Stimulated activated naive CD8-positive, alpha-beta T cell treated with anti-CD3 and anti-CD28 coated beads, Interleukin-15, Interleukin-2, amounts not matched to agents 100 ng/mL and 50 ng/mL, for 24 hours (primary cell): Measurements from ENCODE around the gene LCE3A.
"Not testable (repeated sequence)": the region's sequence is repeated elsewhere in the genome, so short reads cannot be mapped to it uniquely, and the experiment has no call there.

ENCODE experiments used
- H3K27ac Mint-ChIP-seq: one replicate; pipeline ENCODE4 v1.8.0; 2021; ENCODE audit warnings: mild to moderate bottlenecking, mixed read lengths
- H3K27me3 Mint-ChIP-seq: one replicate; pipeline ENCODE4 v1.8.0; 2021; ENCODE audit warnings: mixed read lengths
- H3K36me3 Mint-ChIP-seq: one replicate; pipeline ENCODE4 v1.8.0; 2021; ENCODE audit warnings: low read depth, mixed read lengths
- H3K4me1 Mint-ChIP-seq: one replicate; pipeline ENCODE4 v1.8.0; 2021; ENCODE audit warnings: low read depth, mixed read lengths
- H3K4me3 Mint-ChIP-seq: one replicate; pipeline ENCODE4 v1.8.0; 2021; ENCODE audit warnings: mild to moderate bottlenecking, mixed read lengths
- H3K9me3 Mint-ChIP-seq: one replicate; pipeline ENCODE4 v1.8.0; 2021; ENCODE audit warnings: mixed read lengths

LCE3A gene, protein sequence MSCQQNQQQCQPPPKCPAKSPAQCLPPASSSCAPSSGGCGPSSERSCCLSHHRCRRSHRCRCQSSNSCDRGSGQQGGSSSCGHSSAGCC

GRCh38 chr1:152622803-152623202 lies at the start of gene LCE3A:
Gene LCE3A, minus strand, starts transcription at chr1:152623103. Its CDS starts 0 bp downstream, at chr1:152623103.
- no peak within 1 kb of the TSS for H3K27ac Mint-ChIP-seq
- H3K27me3 Mint-ChIP-seq = peaks cover 11% of the 10 kb centered on the region

DNA sequence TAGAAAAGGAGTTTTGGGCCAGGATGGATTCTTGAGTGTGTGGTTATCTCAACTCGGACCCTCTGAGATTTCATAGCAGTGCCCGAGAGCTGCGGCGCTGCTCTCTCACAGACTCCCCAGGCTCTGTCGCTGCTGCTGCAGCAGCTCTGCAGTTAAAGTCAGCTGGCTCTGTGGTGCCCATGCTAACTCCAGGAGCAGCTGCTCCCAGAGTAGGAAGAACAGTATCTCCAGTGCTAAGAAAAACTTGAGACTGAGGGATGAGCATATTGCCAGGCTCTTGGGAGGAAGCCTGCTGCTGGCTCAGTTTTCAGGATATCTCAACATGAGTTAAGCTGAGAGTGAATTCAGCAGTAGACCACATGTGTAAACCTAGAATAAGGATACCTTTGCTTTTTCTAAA lies 44.7 kb upstream of the LCE3A start:
- Mint-ChIP-seq H3K4me3 (no peak overlapping the region), H3K4me1 (no peaks in the 10 kb centered on the region), H3K27ac (no peak overlapping the region), H3K36me3 (no peaks in the 10 kb centered on the region), H3K9me3 (no peaks in the 10 kb centered on the region), H3K27me3 (peaks cover 21% of the 10 kb centered on the region)

More at GRCh38 chr1:152622803-152623202, at the start of gene LCE3A:
- Mint-ChIP-seq H3K9me3 (peaks cover 7% of the 10 kb centered on the region), H3K4me1 (no peaks in the 10 kb centered on the region), H3K4me3 (no peak within 1 kb of the TSS), H3K36me3 (no peaks in the 10 kb centered on the region)

GRCh38 chr1:152666171-152666570 lies 43.3 kb upstream of the LCE3A start:
- not testable (repeated sequence) for H3K4me1 Mint-ChIP-seq, H3K9me3 Mint-ChIP-seq, H3K4me3 Mint-ChIP-seq, H3K36me3 Mint-ChIP-seq, H3K27ac Mint-ChIP-seq
- H3K27me3 Mint-ChIP-seq = peaks cover 19% of the 10 kb centered on the region

- no peaks in the 10 kb centered on the region for H3K4me1 Mint-ChIP-seq
- peaks cover 15% of the 10 kb centered on the region for H3K27me3 Mint-ChIP-seq
These were observed 40.2 kb upstream of the LCE3A start, which contains the start of gene LCE2D for GRCh38 chr1:152663098-152663497. Gene LCE2D, plus strand, starts transcription at chr1:152663380. Its CDS starts 726 bp downstream, at chr1:152664106.

GRCh38 chr1:152658649-152659048 lies 35.7 kb upstream of the LCE3A start:
- Mint-ChIP-seq H3K4me3 (no peak overlapping the region), H3K27me3 (peaks cover 3% of the 10 kb centered on the region), H3K27ac (no peak overlapping the region), H3K9me3 (no peaks in the 10 kb centered on the region), H3K36me3 (no peaks in the 10 kb centered on the region), H3K4me1 (no peaks in the 10 kb centered on the region)

More at GRCh38 chr1:152663098-152663497, 40.2 kb upstream of the LCE3A start, which contains the start of gene LCE2D:
- no peak within 1 kb of the TSS for H3K27ac Mint-ChIP-seq
- no peaks in the 10 kb centered on the region for H3K9me3 Mint-ChIP-seq
- H3K4me3 Mint-ChIP-seq = no peak within 1 kb of the TSS
- H3K36me3 Mint-ChIP-seq = no peaks in the 10 kb centered on the region

DNA sequence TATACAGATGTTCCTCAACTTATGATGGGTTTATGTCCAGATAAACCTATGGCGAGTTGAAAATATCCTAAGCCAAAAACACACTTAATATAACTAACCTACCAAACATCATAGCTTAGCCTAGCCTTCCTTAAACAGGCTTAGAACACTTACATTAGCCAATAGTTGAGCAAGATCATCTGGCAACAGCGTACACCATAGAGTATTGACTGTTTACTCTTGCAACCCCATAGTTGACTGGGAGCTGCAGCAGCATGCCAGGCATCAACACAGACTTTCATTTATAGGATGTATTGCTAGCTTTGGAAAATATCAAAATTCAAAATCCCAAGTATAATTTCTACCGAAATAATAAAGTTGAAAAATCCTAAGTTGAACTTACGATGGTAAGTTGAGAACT lies 34.8 kb upstream of the LCE3A start:
- H3K27me3 Mint-ChIP-seq = peaks cover 3% of the 10 kb centered on the region

DNA sequence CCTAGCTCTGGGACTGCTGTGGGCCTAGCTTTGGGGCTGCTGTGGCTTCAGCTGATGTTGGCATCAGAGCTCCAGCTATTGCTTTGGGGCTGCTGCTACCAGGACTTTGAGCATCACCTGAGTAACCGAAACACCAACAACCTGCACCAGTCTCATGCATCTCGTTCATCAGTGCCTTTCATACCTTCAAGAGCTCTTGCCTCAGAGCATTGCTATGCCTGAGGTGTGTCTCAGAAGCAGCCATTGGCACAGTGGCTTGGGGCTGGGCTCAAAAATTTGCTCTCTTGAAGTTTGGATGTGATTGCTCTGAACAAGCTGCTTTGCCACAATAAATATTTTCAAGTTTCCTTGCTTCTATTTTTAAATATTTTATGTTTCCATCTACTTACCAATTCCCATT lies 33.6 kb upstream of the LCE3A start:
- Mint-ChIP-seq H3K4me1 (no peaks in the 10 kb centered on the region), H3K27me3 (peaks cover 3% of the 10 kb centered on the region), H3K27ac (no peak overlapping the region), H3K4me3 (no peak overlapping the region), H3K9me3 (no peaks in the 10 kb centered on the region), H3K36me3 (no peaks in the 10 kb centered on the region)

More for the DNA sequence above, 34.8 kb upstream of the LCE3A start:
- Mint-ChIP-seq H3K36me3 (no peaks in the 10 kb centered on the region), H3K4me3 (no peak overlapping the region), H3K9me3 (no peaks in the 10 kb centered on the region), H3K27ac (no peak overlapping the region), H3K4me1 (no peaks in the 10 kb centered on the region)

DNA sequence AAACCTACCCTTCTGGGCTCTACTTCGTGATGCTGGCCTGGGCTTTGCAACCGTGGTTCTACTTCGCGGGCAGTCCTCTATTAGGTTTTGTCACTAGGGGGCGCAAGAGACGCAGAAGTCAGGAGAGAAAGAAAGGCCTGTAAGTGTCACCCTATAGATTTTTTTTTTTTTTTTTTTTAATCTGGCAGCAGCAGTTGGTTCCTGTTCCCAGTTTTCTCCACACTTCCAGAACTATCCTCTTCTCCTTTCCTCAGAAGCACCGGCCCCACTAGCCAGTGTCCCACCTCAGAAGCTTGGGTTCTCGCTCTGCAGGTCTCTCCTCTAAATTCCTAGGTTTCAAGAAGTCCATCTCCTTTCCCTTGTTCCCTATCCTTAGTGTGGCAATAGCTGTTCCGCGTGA lies 31.2 kb upstream of the LCE3A start:
- H3K27me3 Mint-ChIP-seq = peaks cover 3% of the 10 kb centered on the region
- no peaks in the 10 kb centered on the region for H3K4me1 Mint-ChIP-seq
- H3K27ac Mint-ChIP-seq = no peak overlapping the region
- no peaks in the 10 kb centered on the region for H3K36me3 Mint-ChIP-seq
- H3K4me3 Mint-ChIP-seq = no peak overlapping the region
- no peaks in the 10 kb centered on the region for H3K9me3 Mint-ChIP-seq

- H3K9me3 Mint-ChIP-seq = no peaks in the 10 kb centered on the region
- H3K27ac Mint-ChIP-seq = no peak overlapping the region
- H3K27me3 Mint-ChIP-seq = peaks cover 16% of the 10 kb centered on the region
- no peaks in the 10 kb centered on the region for H3K36me3 Mint-ChIP-seq
- no peaks in the 10 kb centered on the region for H3K4me1 Mint-ChIP-seq
- H3K4me3 Mint-ChIP-seq = no peak overlapping the region
These were observed 23.8 kb upstream of the LCE3A start for GRCh38 chr1:152646656-152647055.

DNA sequence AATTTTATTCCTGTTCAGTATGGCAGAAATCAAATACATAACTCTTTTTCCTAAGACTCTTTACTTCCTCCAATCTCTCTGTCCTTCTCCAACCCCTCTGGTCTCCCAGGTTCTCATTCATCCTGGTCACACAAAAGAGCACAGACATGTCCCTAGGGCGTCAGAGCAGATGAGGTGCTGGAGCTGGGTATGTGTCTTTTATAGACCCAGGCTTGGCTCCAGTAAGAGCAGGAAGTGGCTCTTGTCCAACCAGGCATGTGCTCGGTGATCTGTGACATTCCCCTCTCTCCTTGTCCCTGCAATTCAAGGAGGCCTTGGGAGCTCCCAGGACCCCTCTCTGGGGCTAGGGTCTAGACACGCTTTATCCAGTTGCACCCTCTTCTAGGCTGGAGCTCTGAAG lies 22.2 kb upstream of the LCE3A start:
- H3K36me3 Mint-ChIP-seq = no peaks in the 10 kb centered on the region
- H3K27me3 Mint-ChIP-seq = peaks cover 16% of the 10 kb centered on the region
- no peaks in the 10 kb centered on the region for H3K4me1 Mint-ChIP-seq
- no peaks in the 10 kb centered on the region for H3K9me3 Mint-ChIP-seq
- no peak overlapping the region for H3K27ac Mint-ChIP-seq
- no peak overlapping the region for H3K4me3 Mint-ChIP-seq

- Mint-ChIP-seq H3K27ac (no peak overlapping the region), H3K27me3 (peaks cover 16% of the 10 kb centered on the region), H3K9me3 (peaks cover 6% of the 10 kb centered on the region), H3K4me3 (no peak overlapping the region), H3K36me3 (no peaks in the 10 kb centered on the region), H3K4me1 (no peaks in the 10 kb centered on the region)
These were observed 21.0 kb upstream of the LCE3A start for GRCh38 chr1:152643945-152644344.

DNA sequence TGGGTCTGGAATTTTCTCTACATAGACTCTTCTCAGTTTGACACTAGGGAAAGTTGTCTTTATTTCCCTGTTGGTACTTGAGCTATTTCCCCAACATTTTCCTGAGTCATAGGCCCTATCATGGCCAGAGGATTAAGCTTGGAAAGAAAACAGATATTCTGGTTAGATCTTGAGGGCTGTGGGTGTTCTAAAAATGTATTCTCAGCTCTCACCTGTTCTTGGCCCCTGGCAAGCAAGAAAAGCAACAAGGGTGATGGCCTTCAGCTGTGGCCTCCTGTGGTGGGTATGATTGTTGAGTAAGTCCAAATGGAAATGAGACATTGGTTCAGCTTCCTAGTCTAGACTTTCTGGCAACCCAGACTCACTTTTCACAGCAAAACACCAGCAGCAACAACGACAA lies 17.4 kb upstream of the LCE3A start:
- Mint-ChIP-seq H3K27me3 (peaks cover 8% of the 10 kb centered on the region), H3K36me3 (no peaks in the 10 kb centered on the region), H3K4me1 (no peaks in the 10 kb centered on the region), H3K9me3 (peaks cover 6% of the 10 kb centered on the region), H3K4me3 (no peak overlapping the region), H3K27ac (no peak overlapping the region)

DNA sequence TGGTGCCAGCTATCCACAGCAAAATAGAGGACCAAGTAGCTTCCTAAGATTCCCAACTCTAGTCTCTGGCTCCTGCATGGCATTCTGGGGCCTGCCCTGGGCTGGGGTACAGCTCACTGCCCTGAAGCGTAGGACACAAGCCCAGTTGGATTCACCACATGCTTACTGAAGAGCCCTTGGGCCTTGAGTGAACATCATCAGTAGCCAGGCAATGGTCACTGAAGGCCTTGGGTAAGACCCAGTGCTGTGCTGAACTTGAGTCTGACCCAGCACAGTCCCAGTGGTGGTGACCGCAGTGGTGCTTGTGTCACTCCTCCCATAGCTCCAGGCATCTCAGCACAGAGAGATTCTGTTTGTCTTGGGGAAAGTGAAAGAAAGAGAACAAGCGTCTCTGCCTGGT lies 7.7 kb upstream of the LCE3A start:
- peaks cover 4% of the 10 kb centered on the region for H3K9me3 Mint-ChIP-seq
- no peaks in the 10 kb centered on the region for H3K36me3 Mint-ChIP-seq
- no peaks in the 10 kb centered on the region for H3K4me1 Mint-ChIP-seq
- H3K27ac Mint-ChIP-seq = no peak overlapping the region
- H3K4me3 Mint-ChIP-seq = no peak overlapping the region
- H3K27me3 Mint-ChIP-seq = peaks cover 35% of the 10 kb centered on the region

GRCh38 chr1:152626744-152627143 lies 3.8 kb upstream of the LCE3A start:
- no peaks in the 10 kb centered on the region for H3K36me3 Mint-ChIP-seq
- H3K27me3 Mint-ChIP-seq = peaks cover 29% of the 10 kb centered on the region
- no peaks in the 10 kb centered on the region for H3K9me3 Mint-ChIP-seq
- no peaks in the 10 kb centered on the region for H3K4me1 Mint-ChIP-seq
- no peak overlapping the region for H3K27ac Mint-ChIP-seq
- no peak overlapping the region for H3K4me3 Mint-ChIP-seq

DNA sequence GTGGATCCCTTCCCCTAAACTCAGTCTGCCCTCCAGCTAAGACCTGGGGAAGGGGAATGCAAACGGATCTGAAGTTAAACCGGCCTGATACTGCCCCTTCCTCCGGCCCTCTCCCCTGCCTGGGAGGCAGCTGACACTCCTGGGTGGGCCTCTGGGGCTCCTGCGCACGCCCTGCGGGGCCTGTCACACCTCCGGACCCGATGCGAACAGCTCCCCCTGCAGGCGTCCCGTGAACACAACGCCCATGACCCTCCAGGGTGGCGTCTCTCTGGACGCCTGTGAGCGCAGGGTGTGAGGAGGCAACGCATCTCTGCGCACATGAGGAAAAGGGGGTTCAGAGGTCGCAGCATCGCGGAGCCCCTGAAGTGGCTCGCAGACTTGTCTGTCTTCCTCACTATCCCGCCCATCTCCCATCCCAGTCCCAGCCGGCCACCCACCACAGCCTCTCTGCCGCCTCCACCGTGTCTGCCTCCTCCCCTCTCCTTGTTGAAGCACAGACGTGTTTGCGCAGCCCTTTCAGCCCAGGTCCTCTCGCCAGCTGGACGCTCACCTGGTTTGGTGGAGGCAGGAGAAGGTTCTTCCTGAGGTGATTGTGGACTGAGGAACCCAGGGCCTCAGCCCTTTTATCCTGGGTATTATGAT lies 421 bp upstream of the LCE3A start:
- H3K36me3 Mint-ChIP-seq = no peaks in the 10 kb centered on the region
- no peak overlapping the region for H3K4me3 Mint-ChIP-seq
- no peaks in the 10 kb centered on the region for H3K4me1 Mint-ChIP-seq
- H3K27me3 Mint-ChIP-seq = peaks cover 16% of the 10 kb centered on the region
- peaks cover 6% of the 10 kb centered on the region for H3K9me3 Mint-ChIP-seq
- no peak overlapping the region for H3K27ac Mint-ChIP-seq

GRCh38 chr1:152621993-152622392 lies 910 bp downstream of the LCE3A start:
- H3K4me3 Mint-ChIP-seq = no peak overlapping the region
- peaks cover 9% of the 10 kb centered on the region for H3K27me3 Mint-ChIP-seq

More at GRCh38 chr1:152621993-152622392, 910 bp downstream of the LCE3A start:
- H3K9me3 Mint-ChIP-seq = peaks cover 7% of the 10 kb centered on the region
- no peaks in the 10 kb centered on the region for H3K36me3 Mint-ChIP-seq
- H3K4me1 Mint-ChIP-seq = no peaks in the 10 kb centered on the region
- H3K27ac Mint-ChIP-seq = no peak overlapping the region
